Measurements from ENCODE around the gene PTPRT. TPM values are rescaled to one million over a fixed set of nuclear protein-coding genes. Genes with fewer than 3 reads are reported as not detected.
A peak's percentile ranks its signal among the peaks of the same experiment; 100 is the strongest.

PTPRT gene
- total and polyA plus RNA-seq, 8 donors: 0.23 to 1.8 (median 0.95) TPM

DNA sequence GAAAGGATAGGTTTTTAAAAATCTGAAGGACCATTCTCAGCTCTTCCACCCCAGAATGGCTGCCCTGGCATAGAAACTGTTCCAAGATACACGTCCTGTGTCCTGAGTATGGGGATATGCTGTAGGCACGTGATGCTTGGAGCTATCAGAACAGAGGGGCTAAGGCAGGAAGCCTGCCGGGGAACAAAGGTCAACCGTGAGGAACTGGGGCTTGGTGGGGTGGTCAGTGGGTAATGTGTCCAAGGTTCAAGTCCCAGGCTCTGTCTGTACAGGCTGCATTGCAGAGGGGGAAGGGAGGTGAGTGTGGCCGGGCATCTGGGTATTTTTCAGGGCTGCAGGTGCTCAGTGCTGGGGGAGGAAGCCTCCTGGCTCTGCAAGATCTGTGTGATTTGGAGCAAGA, 1092.0 kb downstream of the PTPRT start:
- no peak for FAIRE-seq
- intact Hi-C loops (cut with DNase I): no loop called here
- ATAC-seq: no peak

DNA sequence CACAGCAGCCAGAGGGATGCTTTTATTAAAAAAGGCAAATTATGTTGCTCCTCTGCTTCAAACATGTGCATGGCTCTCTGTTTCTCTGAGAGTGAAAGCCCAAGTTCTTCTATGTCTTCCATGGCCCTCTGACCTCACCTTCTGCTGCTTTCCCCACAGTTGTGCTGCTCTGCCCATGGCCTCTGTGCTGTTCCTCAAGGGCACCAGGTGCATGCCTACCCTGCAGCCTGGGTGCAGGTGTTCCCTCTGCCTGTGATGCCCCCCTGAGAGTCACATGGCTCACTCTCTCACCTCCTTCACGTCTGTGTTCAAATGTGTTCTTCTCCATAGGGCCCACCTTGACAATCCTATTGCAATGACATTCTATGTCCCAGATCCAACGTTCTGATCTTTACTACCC, 1094.5 kb downstream of the PTPRT start:
- intact Hi-C loops (cut with DNase I): no loop called here
- Histone ChIP-seq H3K27ac (no peak overlapping the region), H3K27me3 (no peaks in the 10 kb centered on the region), H3K36me3 (no peaks in the 10 kb centered on the region), H3K4me1 (peaks cover 0 to 4% (median 0%) of the 10 kb centered on the region in 3 donors), H3K4me3 (no peak overlapping the region), H3K9me3 (no peaks in the 10 kb centered on the region)
- FAIRE-seq: no peak
- TF ChIP-seq, protein P1, sequence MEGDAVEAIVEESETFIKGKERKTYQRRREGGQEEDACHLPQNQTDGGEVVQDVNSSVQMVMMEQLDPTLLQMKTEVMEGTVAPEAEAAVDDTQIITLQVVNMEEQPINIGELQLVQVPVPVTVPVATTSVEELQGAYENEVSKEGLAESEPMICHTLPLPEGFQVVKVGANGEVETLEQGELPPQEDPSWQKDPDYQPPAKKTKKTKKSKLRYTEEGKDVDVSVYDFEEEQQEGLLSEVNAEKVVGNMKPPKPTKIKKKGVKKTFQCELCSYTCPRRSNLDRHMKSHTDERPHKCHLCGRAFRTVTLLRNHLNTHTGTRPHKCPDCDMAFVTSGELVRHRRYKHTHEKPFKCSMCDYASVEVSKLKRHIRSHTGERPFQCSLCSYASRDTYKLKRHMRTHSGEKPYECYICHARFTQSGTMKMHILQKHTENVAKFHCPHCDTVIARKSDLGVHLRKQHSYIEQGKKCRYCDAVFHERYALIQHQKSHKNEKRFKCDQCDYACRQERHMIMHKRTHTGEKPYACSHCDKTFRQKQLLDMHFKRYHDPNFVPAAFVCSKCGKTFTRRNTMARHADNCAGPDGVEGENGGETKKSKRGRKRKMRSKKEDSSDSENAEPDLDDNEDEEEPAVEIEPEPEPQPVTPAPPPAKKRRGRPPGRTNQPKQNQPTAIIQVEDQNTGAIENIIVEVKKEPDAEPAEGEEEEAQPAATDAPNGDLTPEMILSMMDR (IDR thresholded peaks at IDR 0.05): no peak
- ATAC-seq: no peak
- no peak for DNase-seq
- WGBS, 2 donors: 38 to 57% methylated on average over 2 of the region's 2 CpGs

More for the DNA sequence above, 1092.0 kb downstream of the PTPRT start:
- DNase-seq: no peak
- no peaks in the 10 kb centered on the region for H3K9me3 ChIP-seq
- peaks cover 0 to 5% (median 4%) of the 10 kb centered on the region in 3 donors for H3K4me1 ChIP-seq
- TF ChIP-seq, protein P1 (IDR thresholded peaks at IDR 0.05): no peak
- no peak overlapping the region for H3K4me3 ChIP-seq
- H3K27ac ChIP-seq: no peak overlapping the region
- 60 to 68% methylated on average over 5 of the region's 5 CpGs for WGBS, 2 donors
- no peaks in the 10 kb centered on the region for H3K27me3 ChIP-seq
- H3K36me3 ChIP-seq: no peaks in the 10 kb centered on the region

DNA sequence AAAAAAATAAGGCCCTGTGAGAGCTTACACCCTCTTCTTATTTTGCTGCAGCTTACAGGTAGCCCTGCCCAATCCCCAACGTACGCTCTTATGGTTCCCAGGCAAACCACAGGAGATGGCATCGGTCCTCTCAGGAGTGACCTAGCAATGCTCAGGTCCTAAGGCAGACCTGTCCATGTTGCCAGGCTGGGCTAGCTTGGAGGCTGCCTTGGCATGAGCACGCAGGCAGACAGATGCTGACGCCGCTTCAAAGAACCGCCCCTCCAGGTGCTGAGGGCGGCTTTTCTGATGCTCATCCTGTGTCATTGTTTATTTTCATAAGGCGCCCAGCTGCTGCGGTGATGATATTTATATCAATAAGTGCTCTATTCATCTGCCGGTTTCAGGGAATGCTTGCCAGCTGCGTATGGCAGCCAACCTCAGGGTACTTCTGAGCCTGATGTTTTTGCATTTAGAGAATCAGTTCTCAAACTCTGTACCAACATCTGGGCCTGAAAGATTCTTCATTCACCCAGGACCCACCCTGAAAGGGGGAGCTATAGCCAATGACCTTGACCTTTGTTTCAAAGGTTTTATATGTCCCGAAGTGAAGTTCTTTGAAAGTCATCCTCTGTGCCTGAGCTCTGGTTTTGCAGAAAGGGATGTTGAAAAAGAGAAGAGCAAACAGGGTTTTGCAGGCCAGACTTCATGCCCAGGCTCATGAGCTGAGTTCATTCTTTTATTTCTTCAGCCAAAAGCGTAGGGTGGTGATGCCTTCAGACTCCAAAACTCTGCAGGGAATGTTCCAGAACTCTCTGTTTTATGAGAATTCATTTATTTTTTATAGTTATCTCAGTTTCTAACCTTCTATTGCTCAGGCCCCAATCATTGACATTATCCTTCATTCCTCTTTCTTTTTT, 1095.9 kb downstream of the PTPRT start:
- Histone ChIP-seq H3K27ac (no peak overlapping the region), H3K27me3 (no peaks in the 10 kb centered on the region), H3K4me1 (no peaks in the 10 kb centered on the region), H3K36me3 (no peaks in the 10 kb centered on the region), H3K4me3 (no peak overlapping the region), H3K9me3 (no peaks in the 10 kb centered on the region)
- FAIRE-seq: no peak
- ATAC-seq: peak in 3 of 4 donors; percentile 35 to 86 (median 78)
- intact Hi-C loops (cut with DNase I): no loop called here
- 73 to 75% methylated on average over 14 of the region's 14 CpGs for WGBS, 2 donors
- DNase-seq: peak in 1 of 6 donors; percentile 23
- TF ChIP-seq, protein P1 (IDR thresholded peaks at IDR 0.05): no peak

DNA sequence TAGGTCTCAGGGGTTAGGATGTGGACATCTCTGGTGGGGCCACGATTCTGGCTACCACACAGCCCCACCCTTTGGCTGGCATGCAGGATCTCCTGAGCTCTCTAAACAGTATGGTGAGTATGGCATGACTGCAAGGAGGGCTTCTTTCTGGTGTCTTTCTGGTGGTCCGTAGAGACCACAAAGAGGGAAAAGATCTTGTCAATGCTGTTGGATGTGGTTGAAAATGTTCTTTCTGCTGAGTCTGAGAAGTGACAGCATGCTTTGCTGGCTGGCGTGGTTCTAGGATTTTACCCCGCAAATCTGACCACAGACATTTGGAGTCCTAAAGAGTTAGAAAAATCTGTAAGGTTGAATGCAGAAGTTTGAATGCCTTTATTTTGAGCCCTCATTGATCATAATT, 1096.7 kb downstream of the PTPRT start:
- Histone ChIP-seq H3K9me3 (no peaks in the 10 kb centered on the region), H3K27ac (no peak overlapping the region), H3K36me3 (no peaks in the 10 kb centered on the region), H3K27me3 (no peaks in the 10 kb centered on the region), H3K4me1 (no peaks in the 10 kb centered on the region), H3K4me3 (no peak overlapping the region)
- 53 to 72% methylated on average over 4 of the region's 4 CpGs for WGBS, 2 donors
- DNase-seq: no peak
- TF ChIP-seq, protein P1 (IDR thresholded peaks at IDR 0.05): no peak
- intact Hi-C loops (cut with DNase I): no loop called here
- no peak for FAIRE-seq
- no peak for ATAC-seq

DNA sequence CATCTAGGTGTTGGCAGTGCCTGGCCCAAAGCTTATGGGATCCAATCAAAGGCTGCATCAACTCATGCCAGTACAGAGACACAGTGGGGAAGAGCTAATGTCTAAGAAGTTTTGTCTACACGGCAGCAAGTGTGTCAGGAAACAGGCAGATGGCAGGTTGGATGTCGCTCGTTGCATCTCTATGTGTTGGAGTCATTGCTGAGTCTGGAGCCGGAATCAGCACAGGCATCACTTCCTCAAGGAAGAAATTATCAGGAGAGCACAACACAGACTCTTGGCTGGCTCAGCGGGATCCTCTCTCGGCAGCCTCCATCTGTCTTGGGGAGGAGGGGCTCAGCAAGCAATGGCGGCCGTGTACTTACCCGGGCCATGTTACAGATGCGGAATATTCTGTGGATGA, 1104.3 kb downstream of the PTPRT start:
- DNase-seq (no peak), FAIRE-seq (no peak), ATAC-seq (no peak)
- Histone ChIP-seq H3K27me3 (no peaks in the 10 kb centered on the region), H3K9me3 (no peaks in the 10 kb centered on the region), H3K4me1 (no peaks in the 10 kb centered on the region), H3K36me3 (no peaks in the 10 kb centered on the region), H3K4me3 (no peak overlapping the region), H3K27ac (no peak overlapping the region)
- WGBS, 2 donors: 70 to 82% methylated on average over 10 of the region's 10 CpGs
- intact Hi-C loops (cut with DNase I): no loop called here
- TF ChIP-seq, protein P1 (IDR thresholded peaks at IDR 0.05): no peak

Data from pancreas (tissue), 10 donors.